A673 (cell line): ENCODE measurements around the gene ZNF765.

Source experiments
- CTCF ChIP-seq: fragments of 300-800, 200-600 bp; sonication (generic); conservative IDR thresholded peaks from 2 replicates; pipeline ENCODE4 v1.5.1; 2017; ENCODE audit warnings: low read depth, mild to moderate bottlenecking, antibody characterized with exemption, low read length, moderate library complexity, mixed read lengths
- EZH2 ChIP-seq: fragments of 200-600 bp; sonication (generic); IDR thresholded peaks from 2 replicates; pipeline ENCODE4 v1.6.1; 2017; ENCODE audit warnings: borderline replicate concordance, low read depth, mild to moderate bottlenecking, mixed read lengths, antibody characterized with exemption, low read length; ENCODE audit not compliant: poor library complexity, severe bottlenecking

- TF ChIP-seq CTCF = peak; percentile 79
- TF ChIP-seq EZH2 = no peak
These were observed 30.1 kb downstream of the ZNF765 start for GRCh38 chr19:53424968-53425597.
